Fibroblast of skin of back (primary cell): ENCODE measurements around the gene CNTN4.

Experiments
- DNase-seq: peaks from one replicate; pipeline ENCODE4 v3.0.0-alpha.2; 2013

Gene CNTN4

GRCh38 chr3:3074551-3075257, 976.0 kb downstream of the CNTN4 start:
- no peak for DNase-seq

GRCh38 chr3:3080309-3080708, 981.6 kb downstream of the CNTN4 start:
- DNase-seq: no peak

DNA sequence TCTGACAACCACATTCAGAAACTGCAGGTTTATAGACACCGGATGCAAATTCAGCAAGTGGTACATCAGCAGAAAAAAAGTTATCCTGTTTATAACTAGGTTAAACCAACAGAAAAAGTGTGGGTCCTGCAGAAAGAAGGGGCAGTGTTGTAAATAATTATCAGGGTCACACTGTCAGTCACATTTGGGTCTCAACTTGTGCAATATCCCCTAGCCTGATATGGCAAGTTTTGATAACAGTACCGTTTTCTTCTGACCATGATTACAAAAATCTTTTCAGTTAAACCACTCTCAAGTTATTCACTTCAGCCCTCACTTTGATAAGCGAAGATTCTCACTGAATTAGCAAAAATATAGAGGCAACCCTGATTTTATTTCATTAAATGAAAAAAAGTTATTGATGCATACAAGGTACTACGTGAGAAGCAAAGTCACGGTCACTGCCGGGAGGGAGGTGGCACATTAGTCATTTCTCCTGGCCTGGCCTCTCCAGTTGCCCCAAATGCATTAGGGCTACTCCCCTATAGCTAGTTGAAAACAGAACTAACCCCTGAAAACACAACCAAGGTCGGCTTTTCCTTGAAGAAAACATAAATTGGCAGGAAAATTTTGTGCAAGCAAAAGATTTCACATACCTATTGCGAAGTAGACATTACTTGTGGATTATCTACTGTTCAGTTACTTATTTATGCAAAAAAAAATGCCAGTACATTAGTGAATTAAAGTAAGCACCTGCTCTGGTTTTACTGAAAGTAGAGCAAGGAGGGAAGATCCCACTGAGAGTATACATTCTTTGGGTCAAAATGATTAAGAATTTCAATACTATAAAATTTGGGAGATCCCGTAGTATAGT, 982.9 kb downstream of the CNTN4 start:
- DNase-seq: no peak

GRCh38 chr3:3082234-3082924, 983.7 kb downstream of the CNTN4 start:
- DNase-seq: no peak

- DNase-seq: no peak
Observed at GRCh38 chr3:3084890-3085289, 986.2 kb downstream of the CNTN4 start.

DNA sequence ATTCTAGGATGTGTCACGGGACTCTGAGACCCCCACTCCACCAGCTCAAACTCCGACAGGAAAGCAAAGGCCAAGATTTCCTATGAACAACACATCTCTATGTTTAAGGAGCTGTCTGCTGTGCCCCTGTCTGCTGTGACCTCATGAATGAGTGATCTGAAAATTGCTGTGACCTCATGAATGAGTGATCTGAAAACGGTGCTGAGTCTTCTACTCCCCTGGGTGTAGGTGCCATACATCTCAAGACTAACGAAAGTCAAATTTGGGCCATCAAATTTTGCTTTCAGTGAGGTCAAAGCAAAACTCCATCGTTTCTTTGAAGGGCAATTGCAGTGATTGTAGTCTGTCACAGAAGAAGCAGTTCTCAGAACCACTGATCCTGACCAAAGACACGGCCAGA, 987.1 kb downstream of the CNTN4 start:
- DNase-seq: no peak

DNA sequence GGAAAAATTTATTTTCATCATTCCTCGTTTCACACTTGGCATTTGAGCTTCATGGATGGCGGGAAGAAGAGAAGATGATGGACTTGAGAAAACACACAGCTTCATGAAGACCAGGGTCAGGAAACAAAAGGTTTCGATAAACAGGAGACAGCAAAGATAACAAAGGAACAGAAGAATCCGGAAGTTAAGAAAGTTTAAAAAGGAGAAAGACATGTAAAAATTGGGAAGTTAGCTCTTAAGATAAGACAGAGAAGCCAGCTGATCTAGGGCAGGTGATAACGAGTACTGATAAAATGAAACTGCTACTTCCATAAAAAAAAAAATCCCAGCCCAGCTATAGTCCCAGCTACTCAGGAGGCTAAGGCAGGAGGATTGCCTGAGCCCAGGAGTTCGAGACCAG, 987.6 kb downstream of the CNTN4 start:
- no peak for DNase-seq

DNA sequence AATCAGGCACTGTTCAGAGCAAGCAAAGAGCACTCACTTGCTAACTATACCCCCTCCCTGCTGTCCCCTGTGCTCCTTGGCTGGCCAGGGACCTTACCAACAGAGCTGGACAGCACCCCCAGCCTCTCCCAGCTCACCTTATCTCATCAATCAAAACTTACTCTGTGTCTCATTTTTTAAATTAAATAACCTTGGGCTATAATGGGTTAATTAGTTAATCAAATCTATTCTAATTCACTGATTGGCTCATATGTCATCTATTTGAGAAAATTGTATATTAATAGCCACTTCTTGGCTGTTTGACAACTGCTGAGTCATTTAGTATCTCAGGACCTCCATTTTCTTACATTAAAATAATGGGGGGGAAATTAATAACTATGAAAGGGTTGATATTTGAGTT, 988.6 kb downstream of the CNTN4 start:
- DNase-seq: no peak

- no peak for DNase-seq
Observed at GRCh38 chr3:3087716-3088465, 989.2 kb downstream of the CNTN4 start.

- DNase-seq: no peak
Observed at GRCh38 chr3:3089017-3089416, 990.4 kb downstream of the CNTN4 start.

GRCh38 chr3:3097958-3098357, 999.3 kb downstream of the CNTN4 start:
- no peak for DNase-seq

GRCh38 chr3:3101660-3102458, 1003.2 kb downstream of the CNTN4 start:
- DNase-seq: no peak

GRCh38 chr3:3102751-3103150, 1004.1 kb downstream of the CNTN4 start:
- no peak for DNase-seq

GRCh38 chr3:3105246-3105645, 1006.6 kb downstream of the CNTN4 start:
- no peak for DNase-seq

GRCh38 chr3:3105815-3106214, 1007.1 kb downstream of the CNTN4 start:
- DNase-seq: no peak

- DNase-seq: no peak
Observed at GRCh38 chr3:3107181-3107580, 1008.5 kb downstream of the CNTN4 start.
